IPS-11a (cell line): ENCODE data around the gene PSORS1C1.

Experiments used
- H3K4me3 ChIP-seq: one replicate; pipeline ENCODE4 v1.5.1; 2013; ENCODE audit warnings: low read depth, low read length, control low read depth

Gene PSORS1C1

DNA sequence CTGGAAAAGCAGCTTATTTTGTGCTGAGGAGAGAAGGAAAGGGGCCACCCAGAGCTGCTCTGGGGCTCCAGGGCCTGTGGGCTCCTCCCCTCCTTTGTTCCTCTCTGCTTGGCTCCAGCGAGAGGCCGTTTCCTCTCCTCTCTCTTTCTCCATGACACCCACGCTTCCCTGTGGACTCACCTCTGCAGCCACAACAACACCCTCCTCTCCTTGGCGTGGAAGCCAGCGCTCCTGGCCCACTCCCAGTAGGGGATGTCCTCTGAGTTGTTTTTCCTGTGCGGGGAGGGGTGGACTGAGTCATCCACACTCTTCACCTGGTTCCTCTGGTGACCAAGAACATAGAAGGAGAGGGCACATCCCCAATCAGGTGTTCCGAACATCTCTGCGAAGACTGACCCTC, 10.6 kb downstream of the PSORS1C1 start:
- no peak overlapping the region for H3K4me3 ChIP-seq

DNA sequence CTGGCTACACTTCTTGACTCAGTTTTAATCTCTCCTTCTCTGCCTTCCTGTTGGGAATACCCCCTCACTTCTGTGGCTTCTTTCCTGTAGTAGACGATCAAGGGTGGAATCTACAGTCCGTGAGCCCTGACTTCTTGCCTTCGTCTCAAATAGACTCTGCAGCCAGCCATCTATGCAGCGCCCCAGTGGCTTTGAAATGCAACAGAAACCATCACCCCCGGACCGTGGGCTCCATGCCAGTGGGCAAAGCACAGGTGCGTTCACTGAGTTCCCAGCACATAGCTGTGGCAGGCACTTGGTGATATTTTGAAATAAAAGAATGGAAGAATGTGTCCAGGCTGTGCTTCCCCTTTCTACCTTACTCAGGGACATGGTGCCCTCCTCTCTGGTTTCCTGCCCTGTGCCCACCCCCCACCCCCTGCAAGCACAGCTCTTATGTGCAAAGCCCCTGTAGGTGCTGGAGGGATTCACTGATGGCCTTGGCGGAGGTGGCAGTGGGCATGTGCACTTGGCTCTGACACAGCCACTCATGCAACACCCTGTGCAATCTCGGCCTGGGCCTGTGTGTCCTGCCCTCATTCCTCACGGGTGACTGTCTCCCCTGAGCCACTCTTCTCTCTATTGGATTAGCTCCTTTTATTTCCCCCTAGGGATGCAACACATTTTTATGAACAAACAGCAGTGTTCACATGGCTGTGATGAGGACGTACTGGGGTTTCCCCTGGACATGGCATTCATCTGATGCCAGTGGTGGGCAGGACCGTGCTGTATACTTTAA, 11.2 kb downstream of the PSORS1C1 start:
- no peak overlapping the region for H3K4me3 ChIP-seq

DNA sequence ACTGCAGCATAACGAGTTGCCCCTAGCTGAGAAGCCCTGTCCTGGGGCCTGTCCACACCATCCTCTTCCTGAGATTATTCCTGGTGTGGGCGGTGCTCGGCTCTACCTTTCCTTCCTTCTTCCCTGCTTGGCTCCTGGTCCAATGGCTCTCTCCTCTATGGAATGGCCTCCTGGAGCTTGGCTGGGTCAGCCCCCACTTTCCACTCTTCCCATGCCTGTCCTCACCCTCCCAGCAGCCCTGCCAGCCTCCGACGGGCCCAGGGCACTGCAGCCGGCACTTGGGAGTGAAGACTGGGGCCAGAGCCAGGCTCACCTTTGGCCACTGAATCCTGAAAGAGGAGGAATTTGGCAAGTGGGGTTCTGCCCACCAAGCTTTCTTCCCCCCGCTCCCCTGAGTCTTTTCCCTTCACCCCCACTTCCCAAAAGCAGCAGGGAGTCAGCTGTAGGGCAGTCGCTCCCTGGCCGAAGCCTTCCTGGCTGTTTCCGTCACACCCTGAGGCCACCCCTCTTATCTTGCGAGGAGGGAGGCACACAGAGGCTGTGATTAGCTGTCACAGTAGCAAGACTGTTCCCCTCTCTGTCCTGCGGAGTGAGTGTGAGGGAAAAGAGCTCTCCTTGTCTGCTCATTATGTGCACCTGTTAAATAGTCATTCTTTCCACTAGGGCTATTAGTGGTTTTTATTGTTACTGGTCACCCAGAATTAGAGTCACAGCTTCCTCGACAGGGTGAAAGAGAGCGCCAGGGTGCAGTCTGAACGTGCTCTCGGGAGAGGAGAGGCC, 12.0 kb downstream of the PSORS1C1 start:
- no peak overlapping the region for H3K4me3 ChIP-seq

GRCh38 chr6:31128093-31128676, 13.6 kb downstream of the PSORS1C1 start:
- no peak overlapping the region for H3K4me3 ChIP-seq

DNA sequence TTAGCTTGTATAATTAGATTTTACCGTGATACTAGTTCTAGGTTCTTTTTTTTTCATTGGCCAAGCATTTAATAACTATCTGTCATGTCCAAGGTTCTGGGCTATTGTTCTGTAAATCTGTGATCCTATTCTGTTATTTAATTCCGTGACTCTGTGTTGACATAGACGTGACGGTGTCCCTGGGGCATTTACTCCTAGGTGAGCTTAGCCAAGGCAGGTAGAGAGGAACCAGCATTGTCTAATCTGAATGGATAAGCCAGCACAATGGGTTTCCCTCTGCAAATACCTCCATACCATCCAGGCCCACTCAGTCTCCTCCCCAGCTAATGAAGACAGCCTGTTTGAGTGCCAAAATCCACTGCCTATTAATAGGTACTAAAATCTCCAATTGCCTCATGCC, 14.5 kb downstream of the PSORS1C1 start:
- no peak overlapping the region for H3K4me3 ChIP-seq

DNA sequence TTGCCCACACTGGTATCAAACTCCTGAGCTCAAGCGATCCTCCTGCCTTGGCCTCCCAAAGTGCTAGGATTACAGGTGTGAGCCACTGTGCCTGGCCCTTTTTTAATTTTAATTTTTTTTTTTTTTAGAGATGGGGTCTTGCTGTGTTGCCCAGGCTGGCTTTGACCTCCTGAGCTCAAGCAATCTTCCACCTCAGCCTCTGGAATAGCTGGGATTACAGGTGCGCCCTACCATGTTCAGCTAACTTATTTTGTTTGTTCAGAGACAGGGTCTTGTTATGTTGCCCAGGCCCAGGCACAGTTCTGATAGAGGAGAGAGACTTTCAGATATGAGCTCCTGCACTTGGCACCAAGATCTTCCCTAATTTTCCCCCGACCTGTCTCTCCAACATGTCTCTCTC, 16.2 kb downstream of the PSORS1C1 start:
- no peak overlapping the region for H3K4me3 ChIP-seq

DNA sequence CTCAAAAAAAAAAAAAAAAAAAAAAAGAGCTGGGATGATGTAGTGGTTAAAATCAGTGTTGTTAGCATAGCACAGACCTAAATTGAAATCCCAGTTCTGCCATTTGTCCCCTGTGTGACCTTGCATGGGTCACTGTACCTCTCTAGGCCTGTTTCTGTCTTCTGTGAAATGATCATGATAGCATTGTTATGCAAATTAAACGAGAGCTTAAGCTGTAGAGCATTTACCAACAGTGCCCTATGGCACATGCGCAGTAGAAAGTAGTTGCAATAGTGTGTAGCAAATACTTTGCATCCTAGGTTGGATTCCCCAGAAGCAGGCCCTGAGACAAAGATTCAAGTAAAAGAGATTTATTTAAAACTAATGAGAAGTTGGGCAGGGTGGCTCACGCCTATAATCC, 17.0 kb downstream of the PSORS1C1 start:
- no peak overlapping the region for H3K4me3 ChIP-seq

DNA sequence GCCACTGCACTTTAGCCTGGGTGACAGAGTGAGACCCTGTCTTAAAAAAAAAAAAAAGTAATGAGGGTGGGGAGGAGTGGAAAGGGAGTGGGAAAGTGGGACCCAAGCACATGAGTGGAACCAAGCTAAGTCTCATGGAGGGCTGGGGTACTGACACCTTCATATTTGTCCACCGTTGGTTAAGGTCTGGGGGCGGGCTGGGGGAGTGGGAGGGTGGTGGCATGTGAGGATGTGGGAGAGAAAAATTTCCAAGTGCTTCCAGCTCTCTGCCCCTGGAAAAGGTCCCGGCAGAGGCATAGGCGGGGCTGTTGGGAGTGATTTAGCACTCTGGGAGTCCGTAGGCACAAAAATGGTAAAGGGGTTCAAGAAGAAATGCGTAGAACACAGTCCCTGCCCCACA, 18.2 kb downstream of the PSORS1C1 start:
- no peak overlapping the region for H3K4me3 ChIP-seq

DNA sequence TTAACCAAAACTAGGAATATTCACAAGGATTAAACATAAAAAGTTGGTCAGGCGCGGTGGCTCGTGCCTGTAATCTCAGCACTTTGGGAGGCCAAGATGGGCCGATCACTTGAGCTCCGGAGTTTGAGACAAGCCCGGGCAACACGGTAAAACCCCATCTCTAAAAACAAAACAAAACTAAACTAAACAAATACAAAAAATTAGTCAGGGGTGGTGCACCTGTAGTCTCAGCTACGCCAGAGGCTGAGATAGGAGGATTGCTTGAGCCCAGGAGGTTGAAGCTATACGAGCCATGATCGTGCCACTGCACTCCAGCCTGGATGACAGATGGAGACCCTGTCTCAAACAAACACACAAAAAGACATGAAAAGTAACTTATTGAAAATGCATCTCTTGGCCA, 21.1 kb downstream of the PSORS1C1 start:
- no peak overlapping the region for H3K4me3 ChIP-seq

- no peak within 1 kb of the TSS for H3K4me3 ChIP-seq
These were observed 24.4 kb downstream of the PSORS1C1 start, which contains the start of gene PSORS1C2 for GRCh38 chr6:31138982-31139381. TSS of gene PSORS1C2 (minus strand) at chr6:31139066. CDS start at chr6:31139026, 40 bp downstream.

DNA sequence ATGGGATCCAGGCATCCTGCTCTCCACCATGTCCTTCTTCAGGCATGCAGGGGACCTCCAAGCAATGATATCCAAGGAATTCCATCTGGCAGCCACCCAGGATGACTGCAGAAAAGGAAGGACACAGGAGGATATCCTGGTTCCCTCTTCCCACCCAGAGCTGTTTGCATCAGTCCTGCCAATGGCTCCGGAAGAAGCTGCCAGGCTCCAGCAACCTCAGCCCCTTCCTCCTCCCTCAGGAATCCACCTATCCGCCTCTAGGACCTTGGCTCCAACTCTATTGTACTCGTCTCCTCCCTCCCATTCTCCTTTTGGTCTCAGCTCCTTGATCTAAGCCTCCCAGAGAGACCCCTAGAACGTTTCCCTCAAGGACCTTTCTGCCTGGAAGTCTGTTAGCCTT, 25.0 kb downstream of the PSORS1C1 start:
- H3K4me3 ChIP-seq, result no peak overlapping the region

- H3K4me3 ChIP-seq, result no peak overlapping the region
These were observed 26.0 kb downstream of the PSORS1C1 start for GRCh38 chr6:31140643-31141042.

DNA sequence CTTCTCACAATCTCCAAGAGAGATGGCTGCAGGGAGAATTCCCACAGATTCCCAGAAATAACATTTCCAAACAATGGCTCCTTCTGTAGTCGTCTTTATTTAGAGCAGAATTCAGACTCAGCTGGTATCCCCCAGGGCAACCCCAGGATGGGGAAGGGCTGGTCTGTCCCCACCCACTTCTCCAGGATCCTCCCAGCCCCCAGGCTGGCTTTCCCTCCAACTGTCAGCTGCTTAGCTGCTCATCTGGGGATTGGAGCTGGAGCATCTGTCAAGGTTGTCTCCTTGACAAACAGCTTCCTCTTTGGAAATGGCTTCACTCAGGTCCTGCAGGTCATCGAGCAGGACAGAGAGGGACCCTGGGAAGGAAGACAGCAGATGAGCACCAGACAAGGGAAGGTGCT, 27.8 kb downstream of the PSORS1C1 start:
- H3K4me3 ChIP-seq, result no peak overlapping the region

DNA sequence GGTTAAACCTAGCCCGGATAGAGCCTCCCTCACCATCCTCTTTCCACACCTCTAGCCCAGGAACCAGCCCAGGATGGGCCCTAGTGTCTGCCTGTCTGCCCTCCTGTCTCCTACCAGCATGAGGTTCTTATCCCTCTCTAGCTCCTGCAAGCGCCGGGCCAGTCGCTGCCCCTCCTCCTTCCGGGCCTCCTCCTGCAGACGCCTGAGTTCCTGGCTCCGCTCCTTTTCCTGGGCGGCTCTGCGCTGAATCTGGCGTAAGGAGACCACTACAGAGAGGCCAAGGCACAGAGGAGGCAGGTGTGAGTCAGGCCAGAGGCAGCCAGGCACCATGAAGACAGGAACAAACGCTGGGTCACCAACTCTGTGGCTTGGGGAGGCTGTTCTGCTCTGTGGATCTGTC, 28.5 kb downstream of the PSORS1C1 start:
- no peak overlapping the region for H3K4me3 ChIP-seq

- H3K4me3 ChIP-seq, result no peak overlapping the region
These were observed 29.8 kb downstream of the PSORS1C1 start for GRCh38 chr6:31144296-31144969.

- no peak overlapping the region for H3K4me3 ChIP-seq
These were observed 30.4 kb downstream of the PSORS1C1 start for GRCh38 chr6:31144970-31145340.

DNA sequence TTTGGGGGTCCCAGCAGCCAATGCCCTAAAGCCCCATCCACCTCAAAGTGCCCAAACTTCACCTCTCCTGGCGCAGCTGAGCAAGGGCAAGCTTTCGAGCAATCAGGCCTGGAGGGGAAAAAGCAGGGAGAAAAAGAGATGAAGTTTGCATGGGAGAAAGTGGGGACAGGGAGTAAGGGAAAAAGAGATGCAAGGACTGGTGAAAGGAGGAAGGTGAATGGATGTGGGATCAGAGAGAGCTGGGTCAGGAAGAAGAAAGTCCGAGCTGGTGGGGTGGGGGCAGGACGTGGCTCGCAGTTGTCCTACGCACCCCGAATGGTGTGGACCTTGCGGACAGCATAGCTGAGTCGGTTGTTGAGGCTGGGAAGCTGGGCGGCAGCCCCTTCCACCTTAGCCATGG, 30.8 kb downstream of the PSORS1C1 start:
- no peak overlapping the region for H3K4me3 ChIP-seq

DNA sequence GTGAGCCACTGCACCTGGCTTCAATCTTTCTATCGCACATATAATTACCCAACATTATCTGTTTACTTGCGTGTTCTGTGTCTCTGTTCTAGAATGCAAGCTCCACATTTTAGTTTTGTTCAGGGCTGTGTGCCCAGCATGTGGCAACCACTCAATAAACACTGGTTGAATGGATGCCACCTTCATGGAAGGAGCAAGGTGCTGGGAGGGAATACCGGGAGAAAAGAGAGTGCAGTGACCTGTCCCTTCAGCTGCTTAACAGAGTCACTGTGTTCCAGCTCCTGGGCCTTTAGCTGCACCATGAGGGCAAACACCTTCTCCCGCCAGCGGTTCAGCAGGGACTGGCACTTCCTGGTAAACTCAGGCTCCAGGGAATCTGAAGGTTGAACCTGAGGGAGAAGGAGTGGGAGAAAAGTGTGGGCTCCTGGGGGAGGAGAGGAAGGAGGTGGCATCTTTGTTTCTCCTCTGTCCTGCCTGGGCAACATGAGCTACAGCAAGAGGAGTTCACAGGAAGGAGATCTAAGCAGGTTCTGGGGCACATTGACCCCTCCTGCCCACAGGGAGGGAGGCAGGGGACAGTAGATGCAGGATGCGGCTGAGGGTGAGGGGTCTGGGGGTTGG, 35.3 kb downstream of the PSORS1C1 start:
- H3K4me3 ChIP-seq, result no peak overlapping the region

DNA sequence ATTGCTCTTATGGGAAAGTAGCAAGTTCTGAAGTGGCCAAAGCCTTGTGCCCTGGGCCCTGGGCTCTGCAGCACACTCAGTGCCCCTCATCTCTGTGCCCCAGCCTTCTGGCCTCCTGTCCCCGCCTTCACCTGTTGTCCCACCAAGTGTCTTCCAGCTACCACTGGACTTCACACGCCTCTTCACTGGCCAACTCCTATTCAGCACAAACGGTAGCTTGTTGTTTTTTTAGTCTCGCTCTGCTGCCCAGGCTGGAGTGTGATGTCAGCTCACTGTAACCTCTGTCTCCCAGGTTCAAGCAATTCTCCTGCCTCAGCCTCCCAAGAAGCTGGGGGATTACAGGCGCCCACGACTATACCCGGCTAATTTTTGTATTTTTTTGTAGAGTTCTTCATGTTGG, 38.2 kb downstream of the PSORS1C1 start:
- H3K4me3 ChIP-seq, result no peak overlapping the region

DNA sequence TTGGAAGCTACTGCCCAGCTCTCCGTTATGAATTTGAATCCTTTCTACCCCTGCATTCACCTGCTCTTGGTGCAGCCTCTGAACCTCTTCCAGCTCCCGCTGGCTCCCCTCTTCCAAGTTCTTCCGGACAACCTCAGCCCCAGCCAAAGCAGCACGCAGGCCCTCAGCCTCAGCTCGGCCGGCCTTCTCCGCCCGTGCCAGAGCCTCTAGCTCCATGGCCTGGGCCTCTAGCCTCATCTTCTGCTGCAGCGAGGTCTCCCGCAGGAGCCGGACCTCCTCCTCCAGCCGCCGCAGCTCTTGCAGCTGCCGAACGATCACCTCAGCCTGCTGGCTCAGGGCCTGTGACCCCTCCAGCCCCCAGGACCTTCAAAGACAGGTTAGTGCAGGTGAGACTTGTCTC, 39.8 kb downstream of the PSORS1C1 start:
- no peak overlapping the region for H3K4me3 ChIP-seq

- H3K4me3 ChIP-seq, result no peak overlapping the region
These were observed 42.0 kb downstream of the PSORS1C1 start for GRCh38 chr6:31156641-31157040.
